KOPT-K1 (cell line): ENCODE data around the gene AUTS2.

Experiments
- H3K27ac ChIP-seq: fragments of 200-600 bp; sonication (generic); 2 replicates; pipeline ENCODE4 v1.5.1; 2016; ENCODE audit warnings: antibody characterized with exemption, mild to moderate bottlenecking, low read depth, low read length; ENCODE audit not compliant: poor library complexity, severe bottlenecking
- H3K36me3 ChIP-seq: fragments of 200-600 bp; sonication (generic); 2 replicates; pipeline ENCODE4 v1.5.1; 2017; ENCODE audit warnings: antibody characterized with exemption, mild to moderate bottlenecking, low read length, moderate library complexity; ENCODE audit not compliant: insufficient read depth
- H3K9me3 ChIP-seq: fragments of 200-600 bp; sonication (generic); 2 replicates; pipeline ENCODE4 v1.5.1; 2017; ENCODE audit warnings: antibody characterized with exemption, low read length, mild to moderate bottlenecking; ENCODE audit not compliant: insufficient read depth, poor library complexity, severe bottlenecking

The AUTS2 gene

DNA sequence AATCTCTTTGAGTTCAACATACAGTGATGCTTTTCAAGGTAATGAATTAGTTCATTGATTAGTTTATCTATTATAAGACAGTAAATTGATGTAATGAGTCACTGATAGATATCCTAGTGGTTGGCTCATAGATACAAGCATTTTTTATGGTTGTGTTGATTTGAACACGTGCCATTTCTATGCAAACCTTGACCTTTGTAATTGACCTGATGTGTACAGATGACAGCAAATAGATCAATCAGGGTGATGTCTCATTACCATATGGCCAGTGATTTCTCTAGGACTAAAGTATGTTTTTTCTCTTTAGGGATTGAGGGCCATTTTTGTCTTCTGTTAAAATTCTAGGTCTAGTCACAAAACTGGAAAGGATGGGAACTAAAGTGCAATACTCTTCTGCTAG, 773.4 kb downstream of the AUTS2 start:
- Histone ChIP-seq H3K36me3 (no peaks in the 10 kb centered on the region), H3K9me3 (no peaks in the 10 kb centered on the region), H3K27ac (no peak overlapping the region)

DNA sequence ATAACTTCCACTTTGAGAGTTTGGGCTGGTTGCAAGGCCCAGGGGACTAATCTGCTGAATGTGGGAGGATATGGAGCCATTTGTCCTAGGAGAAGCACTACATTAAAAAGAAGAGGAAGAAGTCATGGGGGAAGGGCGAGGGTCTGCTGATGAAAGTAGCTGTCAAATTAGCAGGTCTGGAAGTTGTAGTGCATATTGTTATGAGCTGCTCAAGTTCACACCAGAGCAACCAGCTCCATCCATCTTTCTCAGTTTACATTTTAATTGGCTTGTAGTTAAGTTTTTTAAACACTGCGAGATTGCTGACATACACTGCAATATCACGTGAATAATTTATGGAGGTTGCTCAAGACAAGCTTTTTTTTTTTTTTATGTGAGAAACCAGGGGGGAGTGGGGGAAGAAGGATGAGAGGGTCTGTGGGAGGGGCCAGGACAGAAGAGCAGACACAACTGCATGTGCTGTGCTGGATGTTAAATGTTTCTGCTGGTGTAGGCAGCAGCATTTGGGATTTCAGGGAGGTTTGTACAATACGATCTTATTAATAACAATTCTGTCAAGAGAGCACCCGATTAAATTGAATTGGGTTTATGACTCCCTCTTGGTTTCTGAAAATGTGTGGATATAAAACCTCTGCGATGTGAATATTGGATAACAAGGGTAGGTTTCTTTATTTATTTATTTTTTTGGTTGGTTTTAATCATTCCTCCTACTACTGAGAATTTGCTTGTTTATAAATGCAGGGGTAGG, 774.7 kb downstream of the AUTS2 start:
- no peaks in the 10 kb centered on the region for H3K9me3 ChIP-seq
- no peak overlapping the region for H3K27ac ChIP-seq
- H3K36me3 ChIP-seq, result no peaks in the 10 kb centered on the region

DNA sequence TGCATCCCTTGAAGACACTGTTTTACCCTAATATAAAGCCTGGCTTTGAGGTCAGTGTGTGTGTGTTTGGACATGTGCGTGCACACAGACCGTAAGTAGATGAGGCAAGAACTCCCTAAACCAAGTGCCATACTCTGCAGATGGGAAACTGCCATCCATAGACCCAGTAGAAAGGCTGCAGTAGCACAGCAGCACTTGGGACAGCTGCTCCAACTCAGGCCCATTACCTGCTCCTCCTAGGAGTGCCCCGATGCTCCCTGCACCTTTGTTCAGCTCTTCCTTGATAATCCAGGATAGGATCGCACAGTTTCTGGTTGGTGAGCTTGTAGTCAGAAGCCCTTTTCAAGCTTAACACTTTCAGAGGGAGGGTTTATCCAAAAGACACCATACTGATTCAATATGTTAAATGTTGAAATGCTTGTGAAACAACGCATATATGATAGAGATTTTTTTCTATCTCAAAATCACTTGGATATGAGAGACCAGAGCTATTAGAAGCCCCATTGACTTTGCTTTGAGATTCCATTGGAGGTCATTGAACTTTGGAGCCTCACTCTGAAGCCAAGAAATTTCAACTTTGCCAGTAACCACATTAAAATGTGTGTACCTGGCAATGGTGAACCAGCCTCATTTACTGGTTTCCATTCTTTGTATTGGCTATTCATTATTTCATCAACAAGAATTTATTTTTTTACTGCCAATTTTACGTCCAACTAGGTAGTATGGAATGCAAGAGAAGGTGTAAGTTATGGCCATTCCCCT, 776.7 kb downstream of the AUTS2 start:
- H3K36me3 ChIP-seq, result no peaks in the 10 kb centered on the region
- H3K9me3 ChIP-seq, result no peaks in the 10 kb centered on the region
- H3K27ac ChIP-seq, result no peak overlapping the region

DNA sequence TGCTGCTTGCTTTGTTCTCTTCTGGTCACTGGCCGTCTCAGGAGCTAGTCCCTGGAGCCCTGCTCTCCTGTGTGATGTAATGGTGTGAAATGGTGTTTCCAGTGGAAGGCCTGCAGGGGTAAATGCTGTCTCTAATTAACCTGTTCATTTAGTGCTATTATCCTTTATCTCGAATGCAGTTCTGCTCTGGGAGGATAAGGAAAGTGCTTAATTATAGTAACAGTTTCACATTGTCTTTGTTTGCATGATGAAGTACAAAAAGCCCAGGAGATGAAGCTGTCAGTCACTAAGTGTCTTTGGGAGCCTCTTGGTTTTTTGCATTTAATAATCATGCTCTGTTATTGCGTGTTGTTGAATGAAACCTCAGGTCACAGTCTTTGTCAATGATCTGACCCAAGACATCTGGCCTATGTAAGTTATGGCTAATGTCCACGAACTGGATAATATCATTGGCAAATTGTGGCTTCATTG, 778.3 kb downstream of the AUTS2 start:
- H3K27ac ChIP-seq, result no peak overlapping the region
- no peaks in the 10 kb centered on the region for H3K9me3 ChIP-seq
- H3K36me3 ChIP-seq, result no peaks in the 10 kb centered on the region

DNA sequence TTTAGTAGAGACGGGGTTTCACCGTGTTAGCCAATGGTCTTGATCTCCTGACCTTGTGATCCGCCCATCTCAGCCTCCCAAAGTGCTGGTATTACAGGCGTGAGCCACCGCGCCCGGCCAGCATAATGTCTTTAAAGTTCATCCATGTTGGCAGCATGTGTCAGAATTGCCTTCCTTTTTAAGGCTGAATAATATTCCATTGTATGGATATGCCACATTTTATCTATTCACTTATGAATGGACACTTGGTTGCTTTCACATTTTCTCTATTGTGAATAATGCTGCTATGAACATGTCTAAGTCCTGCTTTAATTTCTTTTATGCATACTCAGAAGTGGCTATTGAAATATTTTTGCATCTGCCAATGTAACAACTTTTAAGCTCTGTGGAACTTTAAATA, 779.7 kb downstream of the AUTS2 start:
- H3K36me3 ChIP-seq, result no peaks in the 10 kb centered on the region
- no peak overlapping the region for H3K27ac ChIP-seq
- H3K9me3 ChIP-seq, result no peaks in the 10 kb centered on the region

DNA sequence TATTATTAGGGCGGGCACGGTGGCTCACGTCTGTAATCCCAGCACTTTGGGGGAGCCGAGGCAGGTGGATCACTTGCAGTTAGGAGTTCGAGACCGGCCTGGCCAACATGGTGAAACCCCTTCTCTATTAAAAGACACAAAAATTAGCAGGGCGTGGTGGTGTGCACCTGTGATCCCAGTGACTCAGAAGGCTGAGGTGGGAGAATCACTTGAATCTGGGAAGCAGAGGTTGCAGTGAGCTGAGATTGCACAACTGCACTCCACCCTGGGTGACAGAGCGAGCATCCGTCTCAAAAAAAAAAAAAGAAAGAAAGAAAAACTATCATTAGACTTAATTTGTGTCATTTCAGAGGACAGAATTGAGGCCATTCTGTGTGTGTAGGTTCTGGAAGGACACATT, 780.9 kb downstream of the AUTS2 start:
- Histone ChIP-seq H3K9me3 (no peaks in the 10 kb centered on the region), H3K27ac (no peak overlapping the region), H3K36me3 (no peaks in the 10 kb centered on the region)

DNA sequence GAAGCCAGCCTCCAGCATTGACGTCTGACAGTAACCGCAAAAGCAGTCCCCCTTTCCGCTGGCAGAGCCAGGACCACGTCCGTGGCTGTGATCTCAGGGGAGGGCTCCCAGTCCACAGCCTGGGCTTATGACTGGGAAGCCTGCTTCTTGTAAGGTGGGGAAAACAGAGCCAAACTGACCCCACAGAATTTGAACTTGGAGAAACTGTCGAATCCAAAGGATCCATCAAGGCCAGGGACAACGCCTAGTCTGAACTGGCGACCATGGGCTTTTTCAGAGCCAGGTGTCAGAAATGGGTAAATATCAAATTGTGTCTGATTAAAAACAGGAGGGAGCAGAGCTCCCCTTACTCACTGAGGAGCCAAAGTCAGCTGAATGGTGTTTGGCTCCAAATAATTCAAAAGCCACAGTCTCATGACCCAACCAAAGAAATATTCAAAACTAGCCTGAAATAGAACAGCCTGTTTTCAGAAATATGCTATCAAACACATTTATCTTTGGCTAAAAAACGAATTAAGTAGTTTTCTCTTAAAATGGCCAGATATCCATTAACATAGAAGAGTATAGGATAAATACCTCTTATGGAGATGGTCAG, 782.2 kb downstream of the AUTS2 start:
- Histone ChIP-seq H3K9me3 (no peaks in the 10 kb centered on the region), H3K36me3 (no peaks in the 10 kb centered on the region), H3K27ac (no peak overlapping the region)

DNA sequence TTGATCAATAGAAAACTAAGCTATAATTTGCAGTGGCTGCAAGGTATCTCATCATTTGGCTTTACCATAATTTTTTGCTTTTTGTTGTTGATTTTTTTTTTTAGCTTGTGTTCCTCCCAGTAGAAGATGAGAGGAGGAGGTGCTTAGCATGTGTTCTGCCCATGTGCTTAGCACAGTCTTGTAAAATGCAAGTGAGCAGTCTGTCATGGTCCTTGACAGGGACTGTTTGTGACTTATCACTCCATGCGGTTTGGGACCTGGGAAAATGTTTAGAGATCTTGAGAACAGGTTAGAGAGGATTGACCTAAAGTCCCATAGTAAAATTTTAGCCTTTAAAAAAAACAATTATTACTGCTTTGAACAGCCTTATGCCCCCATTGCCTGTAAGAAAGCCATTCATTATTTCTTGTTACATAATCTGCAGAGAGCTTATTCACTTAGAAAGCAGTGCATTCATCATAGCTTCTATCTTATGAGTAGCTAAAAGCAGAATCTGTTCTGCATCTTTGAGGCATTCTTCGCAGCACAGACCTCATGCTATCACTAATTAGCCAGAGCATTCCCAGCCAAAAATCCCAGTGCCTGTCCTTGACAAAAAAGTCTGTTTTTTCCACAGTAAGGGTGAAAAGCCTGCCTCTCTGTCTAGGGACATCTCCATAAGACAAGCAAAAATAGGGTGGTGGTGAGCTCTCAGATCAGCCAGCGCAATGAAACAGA, 784.9 kb downstream of the AUTS2 start:
- Histone ChIP-seq H3K9me3 (no peaks in the 10 kb centered on the region), H3K27ac (no peak overlapping the region), H3K36me3 (no peaks in the 10 kb centered on the region)

DNA sequence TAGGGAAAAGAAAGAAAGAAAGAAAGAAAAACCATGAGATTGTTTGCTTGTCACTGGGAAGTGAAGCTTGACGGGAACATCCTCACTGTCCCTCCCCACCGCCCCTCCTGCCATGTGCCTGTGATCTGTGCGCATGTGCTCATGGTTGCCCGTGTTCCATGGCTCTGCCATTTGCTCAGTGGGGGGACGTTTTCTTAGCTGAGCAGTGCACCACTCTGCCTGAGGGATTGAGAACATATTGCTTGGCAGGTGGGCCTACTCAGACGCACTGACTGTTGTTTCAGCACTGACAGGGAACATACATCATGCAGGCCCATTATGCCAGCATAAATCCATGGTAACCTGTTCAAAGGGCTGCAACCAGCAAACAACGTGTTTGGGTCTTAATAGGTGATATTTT, 785.7 kb downstream of the AUTS2 start:
- Histone ChIP-seq H3K9me3 (no peaks in the 10 kb centered on the region), H3K36me3 (no peaks in the 10 kb centered on the region), H3K27ac (no peak overlapping the region)

DNA sequence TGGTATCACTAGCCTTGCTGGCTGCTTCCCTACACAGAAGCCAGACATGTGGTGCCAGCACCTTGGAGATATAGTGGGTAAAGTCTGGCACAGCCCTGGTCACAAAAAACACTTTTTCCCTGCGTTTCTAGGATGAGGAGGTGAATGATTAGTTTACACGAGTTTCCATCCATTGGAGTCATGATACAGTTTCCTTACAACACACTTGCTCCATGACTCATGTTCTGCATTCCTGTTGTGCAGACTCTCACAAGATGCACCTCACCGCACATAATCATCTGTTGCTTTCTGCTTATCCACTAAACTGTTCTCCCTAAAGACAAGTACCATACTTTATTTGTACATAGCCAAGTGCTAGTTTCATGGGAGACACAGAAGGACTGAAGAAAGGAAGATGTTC, 786.6 kb downstream of the AUTS2 start:
- no peaks in the 10 kb centered on the region for H3K9me3 ChIP-seq

DNA sequence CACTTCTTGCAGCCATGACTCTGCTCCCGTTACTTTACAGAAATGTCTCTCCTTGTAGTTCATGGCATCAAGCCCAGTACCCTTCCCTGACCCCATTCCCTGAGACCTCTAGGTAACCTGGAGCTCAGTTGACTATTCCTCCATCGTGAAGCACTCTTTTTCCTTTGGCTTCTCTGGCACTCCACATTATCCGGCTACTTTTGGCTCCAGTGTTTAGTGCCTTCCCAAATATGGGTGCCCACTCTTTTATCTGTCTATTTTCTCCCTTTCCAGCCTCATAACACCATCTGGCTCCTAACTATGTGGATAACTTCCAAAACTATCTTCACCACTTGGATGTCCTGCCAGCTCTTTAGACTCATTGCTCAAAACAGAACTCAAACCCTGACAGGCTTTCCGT, 788.9 kb downstream of the AUTS2 start:
- Histone ChIP-seq H3K9me3 (no peaks in the 10 kb centered on the region), H3K27ac (no peak overlapping the region), H3K36me3 (no peaks in the 10 kb centered on the region)

More for the DNA sequence above, 786.6 kb downstream of the AUTS2 start:
- Histone ChIP-seq H3K36me3 (no peaks in the 10 kb centered on the region), H3K27ac (no peak overlapping the region)

DNA sequence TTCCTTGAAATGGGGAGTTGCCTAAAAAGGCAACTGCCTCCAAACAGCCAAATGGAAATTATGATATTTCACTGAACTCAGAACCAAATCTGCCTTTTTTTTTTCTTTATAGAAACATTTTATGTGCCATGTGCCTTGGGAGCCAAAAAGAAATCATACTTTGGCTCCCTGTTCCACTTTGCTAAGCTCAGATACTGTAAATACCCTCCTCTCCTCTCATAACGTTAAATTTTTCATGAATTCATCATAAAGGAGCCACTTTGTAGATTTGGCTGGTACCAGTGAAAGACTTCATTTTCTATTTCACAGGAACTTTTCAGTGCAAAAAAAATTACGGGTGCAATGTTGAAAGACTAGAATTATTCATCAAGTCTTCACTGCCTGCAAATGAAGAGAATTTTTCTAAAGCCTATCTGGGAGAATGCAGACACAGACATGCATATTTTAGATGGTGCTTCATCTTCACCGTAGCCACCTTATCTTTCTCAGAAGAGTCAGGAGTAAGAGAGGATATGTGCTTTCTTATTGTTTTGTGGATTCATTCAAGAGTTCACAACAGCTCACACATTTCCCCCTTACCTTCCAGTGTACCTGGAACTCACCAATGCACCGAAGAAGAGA, 791.4 kb downstream of the AUTS2 start:
- H3K27ac ChIP-seq, result no peak overlapping the region
- H3K36me3 ChIP-seq, result no peaks in the 10 kb centered on the region
- no peaks in the 10 kb centered on the region for H3K9me3 ChIP-seq

DNA sequence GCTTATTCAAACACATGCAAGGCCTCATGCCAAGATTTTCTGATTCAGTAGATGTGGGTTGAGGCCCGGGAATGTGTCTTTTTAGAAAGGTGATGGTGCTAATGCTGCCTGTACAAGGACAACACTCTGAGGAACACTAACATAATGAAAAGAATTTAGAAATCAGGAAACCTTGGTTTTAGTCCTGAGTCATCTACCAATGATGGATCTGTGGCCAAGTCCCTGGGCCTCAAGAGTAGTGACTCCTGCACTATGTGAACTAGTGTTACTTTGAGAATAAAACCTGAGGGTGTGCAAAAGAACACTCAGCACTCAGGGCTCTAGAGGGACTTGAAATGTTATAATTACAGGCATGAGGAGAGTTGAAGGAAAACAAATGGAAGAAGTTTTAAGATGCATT, 792.0 kb downstream of the AUTS2 start:
- no peaks in the 10 kb centered on the region for H3K36me3 ChIP-seq
- no peaks in the 10 kb centered on the region for H3K9me3 ChIP-seq
- no peak overlapping the region for H3K27ac ChIP-seq

DNA sequence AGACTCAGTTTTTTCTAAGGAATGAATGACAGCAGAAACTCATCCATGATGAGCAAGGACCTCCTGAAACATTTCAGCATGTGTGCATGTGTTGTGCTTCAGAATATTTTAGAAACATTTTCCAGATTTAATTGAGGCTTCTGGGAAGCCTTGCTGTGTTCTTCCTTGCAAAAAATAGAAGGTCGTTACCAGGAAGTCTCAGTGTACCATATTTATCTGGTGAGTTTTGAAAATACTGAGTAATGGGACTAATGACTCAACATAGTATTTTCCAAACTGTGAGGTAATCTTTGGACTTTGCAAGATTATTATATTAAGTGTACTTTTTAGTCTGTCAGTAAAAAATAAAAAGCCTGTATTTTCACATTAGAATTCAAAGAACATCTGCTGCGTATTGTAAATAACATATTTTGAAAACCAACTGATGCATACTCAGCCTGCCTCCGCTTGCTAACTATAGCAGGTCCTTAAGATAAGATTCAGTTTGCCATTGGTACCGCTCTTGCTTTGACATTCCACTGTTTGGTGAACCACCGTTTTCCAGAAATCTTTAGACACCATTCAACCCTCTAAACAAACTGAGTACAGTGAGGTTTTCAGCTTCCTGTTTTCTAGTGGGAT, 794.1 kb downstream of the AUTS2 start:
- H3K9me3 ChIP-seq, result no peaks in the 10 kb centered on the region
- H3K27ac ChIP-seq, result no peak overlapping the region
- no peaks in the 10 kb centered on the region for H3K36me3 ChIP-seq
